BLaER1 (cell line): Measurements from ENCODE around the gene ACTR10.
A peak's percentile ranks its signal among the peaks of the same experiment; 100 is the strongest.

ENCODE experiments used
- H3K27ac ChIP-seq: shearing (Covaris generic); formaldehyde crosslinking; 2 replicates; pipeline ENCODE4 v1.8.1; 2022
- H3K27me3 ChIP-seq: shearing (Covaris generic); formaldehyde crosslinking; 2 replicates; pipeline ENCODE4 v1.8.1; 2022
- H3K36me3 ChIP-seq: shearing (Covaris generic); formaldehyde crosslinking; 2 replicates; pipeline ENCODE4 v1.8.1; 2022
- H3K4me1 ChIP-seq: shearing (Covaris generic); formaldehyde crosslinking; 2 replicates; pipeline ENCODE4 v1.8.1; 2022
- H3K4me2 ChIP-seq: shearing (Covaris generic); formaldehyde crosslinking; 2 replicates; pipeline ENCODE4 v1.8.1; 2022
- H3K4me3 ChIP-seq: shearing (Covaris generic); formaldehyde crosslinking; 2 replicates; pipeline ENCODE4 v1.8.1; 2022
- H3K9ac ChIP-seq: shearing (Covaris generic); formaldehyde crosslinking; 2 replicates; pipeline ENCODE4 v1.8.1; 2022
- H3K9me3 ChIP-seq: shearing (Covaris generic); formaldehyde crosslinking; 2 replicates; pipeline ENCODE4 v1.8.1; 2022
- H4K20me1 ChIP-seq: shearing (Covaris generic); formaldehyde crosslinking; 2 replicates; pipeline ENCODE4 v1.8.1; 2022
- Cebpa-rat ChIP-seq: shearing (Covaris generic); IDR thresholded peaks from 2 replicates; pipeline ENCODE4 v1.8.1; 2022

Gene ACTR10

DNA sequence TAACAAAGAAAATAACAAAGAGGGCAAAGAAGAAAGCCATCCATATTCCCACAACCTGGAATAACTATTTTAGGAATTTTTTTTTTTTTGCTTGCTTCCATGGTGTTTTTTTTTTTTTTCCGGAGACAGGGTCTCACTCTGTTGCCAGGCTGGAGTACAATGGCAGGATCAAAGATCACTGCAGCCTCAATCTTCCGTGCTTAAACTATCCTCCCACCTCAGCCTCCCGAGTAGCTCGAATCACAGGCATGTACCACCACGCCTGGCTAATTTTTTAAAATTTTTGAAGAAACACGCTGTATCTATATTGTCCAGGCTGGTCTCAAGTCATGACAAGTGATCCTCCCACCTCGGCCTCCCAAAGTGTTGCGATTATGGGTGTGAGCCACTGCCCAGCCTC, 78.2 kb downstream of the ACTR10 start:
- H3K9ac ChIP-seq, result no peak overlapping the region
- no peaks in the 10 kb centered on the region for H3K27me3 ChIP-seq
- peaks cover 64% of the 10 kb centered on the region for H3K36me3 ChIP-seq
- H3K9me3 ChIP-seq, result no peaks in the 10 kb centered on the region
- H4K20me1 ChIP-seq, result peaks cover 98% of the 10 kb centered on the region
- no peak overlapping the region for H3K27ac ChIP-seq
- H3K4me2 ChIP-seq, result no peak overlapping the region
- H3K4me1 ChIP-seq, result peaks cover 46% of the 10 kb centered on the region
- TF ChIP-seq Cebpa-rat, result no peak
- no peak overlapping the region for H3K4me3 ChIP-seq

DNA sequence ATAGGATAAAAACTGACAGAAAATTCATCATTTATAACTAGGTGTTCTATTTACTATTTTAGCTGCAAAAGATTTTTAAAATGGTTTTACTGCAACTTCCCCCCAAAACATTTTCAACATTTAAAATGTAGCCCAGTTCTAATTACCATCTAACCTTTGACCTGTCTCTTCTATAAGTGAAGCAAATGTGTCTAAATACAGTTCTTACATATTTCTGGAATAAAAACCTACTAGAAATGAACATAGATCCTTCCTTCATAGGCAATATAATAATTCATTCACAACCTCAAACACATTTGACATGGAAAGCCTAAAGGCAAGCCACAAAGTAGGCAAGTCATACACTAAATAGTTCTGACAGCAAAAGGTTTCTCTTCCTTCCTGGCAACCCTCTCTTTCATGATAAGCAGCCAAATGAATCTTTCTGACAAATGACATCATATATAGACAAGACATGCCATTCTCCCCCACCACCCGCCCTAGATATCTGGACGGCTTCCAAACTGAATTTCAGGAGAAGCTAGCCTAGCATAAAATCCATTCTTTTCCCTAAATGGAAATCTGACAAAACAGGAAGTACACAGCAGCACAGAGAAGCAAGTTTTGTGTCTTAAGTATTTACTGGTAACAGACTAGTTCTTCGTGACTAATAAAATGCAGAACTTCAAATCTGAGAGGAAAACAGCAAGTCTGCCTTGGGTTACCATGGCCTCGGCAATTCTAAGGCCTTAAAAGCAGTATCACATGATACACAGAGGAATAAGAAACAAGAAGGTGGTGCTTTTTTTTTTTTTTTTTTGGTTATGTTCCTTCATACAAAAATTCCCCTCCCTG, 81.2 kb downstream of the ACTR10 start:
- Histone ChIP-seq H3K9ac (no peak overlapping the region), H3K27me3 (no peaks in the 10 kb centered on the region), H3K4me2 (peak overlapping the region; percentile 25), H3K27ac (peak overlapping the region; percentile 27; the same call in 1 of the 2 replicates), H3K4me1 (peaks cover 31% of the 10 kb centered on the region), H3K4me3 (no peak overlapping the region), H3K9me3 (no peaks in the 10 kb centered on the region), H3K36me3 (peaks cover 74% of the 10 kb centered on the region), H4K20me1 (peaks cover 98% of the 10 kb centered on the region)
- no peak for TF ChIP-seq Cebpa-rat

DNA sequence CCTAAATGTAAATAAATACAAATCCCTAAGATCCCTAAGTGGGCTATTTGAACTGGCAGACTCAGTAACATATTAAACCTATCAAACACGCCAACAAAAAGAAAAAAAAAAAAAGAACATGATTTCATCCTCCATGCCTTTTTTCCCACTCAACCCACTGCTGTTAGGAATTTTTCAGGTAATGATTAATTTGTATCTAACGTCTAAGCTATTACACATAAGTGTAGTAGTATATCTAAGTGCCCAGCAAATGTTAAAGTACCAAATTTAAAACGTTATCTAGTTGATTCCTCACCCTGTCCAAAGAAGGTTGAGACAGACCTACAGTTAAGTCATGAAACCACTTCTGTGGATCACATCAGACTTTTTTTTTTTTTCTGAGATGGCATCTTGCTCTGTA, 82.0 kb downstream of the ACTR10 start:
- Histone ChIP-seq H3K4me3 (no peak overlapping the region), H3K36me3 (peaks cover 76% of the 10 kb centered on the region), H3K9me3 (no peaks in the 10 kb centered on the region), H3K4me2 (peak overlapping the region; percentile 25), H3K4me1 (peaks cover 26% of the 10 kb centered on the region), H4K20me1 (peaks cover 98% of the 10 kb centered on the region), H3K27ac (no peak overlapping the region), H3K27me3 (no peaks in the 10 kb centered on the region), H3K9ac (no peak overlapping the region)
- no peak for TF ChIP-seq Cebpa-rat

DNA sequence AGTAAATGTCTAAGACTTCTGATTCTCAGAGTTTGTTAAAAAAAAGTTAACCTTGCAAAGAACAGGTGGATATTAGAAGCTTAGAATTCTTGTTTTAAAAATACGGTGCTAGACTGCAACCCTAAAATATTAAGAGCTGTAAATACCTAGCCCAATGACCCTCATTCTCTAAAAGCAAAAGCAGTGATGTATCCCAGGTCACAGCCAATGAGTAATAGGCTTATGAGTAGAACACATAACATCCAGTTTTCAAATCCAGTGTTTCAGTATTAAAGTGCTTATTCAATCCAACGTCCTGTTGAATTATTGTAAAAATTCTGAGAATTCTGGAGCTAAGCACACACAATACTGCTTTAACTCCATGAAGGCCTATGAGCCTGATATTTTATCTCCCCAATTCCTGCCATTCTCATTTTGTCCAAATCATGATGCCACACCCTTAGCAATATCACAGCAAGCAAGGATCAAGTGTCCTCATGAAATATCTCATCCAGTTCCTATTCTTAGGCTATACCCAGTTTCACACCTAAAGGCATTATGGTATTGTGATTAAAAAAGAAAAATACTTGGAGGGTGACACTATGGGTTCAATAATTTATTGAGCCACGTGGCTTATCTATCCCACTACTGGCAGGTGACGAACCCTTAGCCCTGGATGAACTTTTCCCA, 83.1 kb downstream of the ACTR10 start:
- peaks cover 98% of the 10 kb centered on the region for H4K20me1 ChIP-seq
- no peaks in the 10 kb centered on the region for H3K27me3 ChIP-seq
- no peak overlapping the region for H3K9ac ChIP-seq
- no peaks in the 10 kb centered on the region for H3K9me3 ChIP-seq
- peaks cover 76% of the 10 kb centered on the region for H3K36me3 ChIP-seq
- H3K4me2 ChIP-seq, result no peak overlapping the region
- H3K27ac ChIP-seq, result no peak overlapping the region
- TF ChIP-seq Cebpa-rat, result no peak
- H3K4me3 ChIP-seq, result no peak overlapping the region
- H3K4me1 ChIP-seq, result peaks cover 26% of the 10 kb centered on the region

DNA sequence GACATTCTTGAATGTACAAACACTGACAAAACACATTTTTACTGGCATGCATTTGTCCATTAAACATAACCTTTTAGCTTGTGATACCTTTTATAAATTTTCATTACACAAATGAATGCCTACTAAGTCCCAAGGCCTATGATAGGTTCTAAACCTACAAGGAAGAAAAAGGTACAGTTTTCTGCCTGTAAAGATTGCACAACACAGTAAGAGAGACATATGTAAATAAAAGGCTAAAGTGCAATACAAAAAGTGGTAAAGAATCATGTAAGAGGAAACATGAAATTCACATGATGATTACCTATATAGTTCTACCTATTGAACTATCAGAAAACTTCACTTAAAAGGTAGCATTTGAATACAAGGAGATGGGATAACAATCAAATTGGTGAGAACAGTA, 83.8 kb downstream of the ACTR10 start:
- TF ChIP-seq Cebpa-rat, result no peak
- Histone ChIP-seq H3K9me3 (no peaks in the 10 kb centered on the region), H3K4me2 (no peak overlapping the region), H3K9ac (no peak overlapping the region), H3K4me3 (no peak overlapping the region), H4K20me1 (peaks cover 98% of the 10 kb centered on the region), H3K4me1 (peaks cover 26% of the 10 kb centered on the region), H3K36me3 (peaks cover 79% of the 10 kb centered on the region), H3K27me3 (no peaks in the 10 kb centered on the region), H3K27ac (no peak overlapping the region)

DNA sequence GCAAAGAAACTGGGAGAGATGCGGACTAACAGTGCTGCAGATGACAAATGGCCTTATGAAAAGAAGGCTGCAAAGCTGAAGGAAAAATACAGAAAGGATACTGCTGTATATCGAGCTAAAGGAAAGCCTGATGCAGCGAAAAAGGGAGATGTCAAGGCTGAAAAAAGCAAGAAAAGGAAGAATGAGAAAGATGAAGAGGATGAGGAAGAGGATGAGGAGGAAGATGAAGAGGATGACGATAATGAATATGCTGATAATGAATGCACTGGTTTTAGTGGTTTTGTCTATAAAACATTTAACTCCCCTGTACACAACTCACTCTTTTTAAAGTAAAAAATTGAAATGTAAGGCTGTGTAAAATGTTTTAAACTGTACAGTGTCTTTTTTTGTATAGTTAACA, 85.2 kb downstream of the ACTR10 start:
- Histone ChIP-seq H3K4me2 (no peak overlapping the region), H3K4me1 (peaks cover 24% of the 10 kb centered on the region), H4K20me1 (peaks cover 98% of the 10 kb centered on the region), H3K4me3 (no peak overlapping the region), H3K9me3 (no peaks in the 10 kb centered on the region), H3K9ac (no peak overlapping the region), H3K36me3 (peaks cover 79% of the 10 kb centered on the region), H3K27me3 (no peaks in the 10 kb centered on the region), H3K27ac (no peak overlapping the region)
- TF ChIP-seq Cebpa-rat, result no peak
